Measurements from ENCODE around the gene KCNH8.

KCNH8 gene

DNA sequence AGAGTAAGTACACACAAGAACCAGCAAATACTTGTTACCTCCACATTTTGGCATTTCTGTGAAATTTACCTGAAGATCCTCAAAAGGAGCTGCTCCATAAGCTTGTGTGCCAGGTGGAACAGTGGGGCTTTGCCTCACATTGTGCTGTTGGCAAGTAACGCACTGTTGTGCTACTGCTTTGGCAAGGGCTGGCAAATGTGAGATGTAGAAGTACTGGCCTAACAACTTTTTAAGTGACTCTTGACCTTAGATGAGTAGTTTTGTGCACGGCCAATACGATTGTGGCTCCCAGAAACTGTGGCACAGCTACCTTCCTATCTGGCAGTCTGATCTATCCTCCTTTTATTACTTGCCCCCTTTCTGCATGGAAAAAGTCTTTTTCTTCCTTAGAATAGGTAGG lies 337.0 kb downstream of the KCNH8 start:
- DNase-seq (ENCODE audit: low read depth): no peak

- no peak for DNase-seq (ENCODE audit: low read depth)
These were observed 339.1 kb downstream of the KCNH8 start for GRCh38 chr3:19487386-19487785.

DNA sequence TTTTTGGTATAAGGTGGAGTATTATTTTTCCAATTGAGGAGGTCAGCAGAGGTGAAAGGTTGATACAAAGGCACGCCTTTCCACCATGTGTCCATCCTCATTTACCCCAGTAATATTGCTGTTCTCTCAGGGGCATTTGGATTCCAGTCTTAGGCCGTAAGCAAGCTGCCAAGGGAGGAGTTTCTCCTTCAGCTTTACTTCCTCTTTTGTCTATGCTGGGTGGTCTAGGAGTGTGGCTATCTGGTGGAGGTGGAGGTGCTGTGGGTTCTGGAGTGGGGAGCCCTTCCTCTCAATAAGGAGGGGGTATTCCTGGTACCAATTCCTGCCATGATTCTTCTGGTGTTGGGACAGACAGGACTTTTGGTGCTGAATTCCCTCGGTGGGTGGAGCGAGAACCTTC lies 340.6 kb downstream of the KCNH8 start:
- no peak for DNase-seq (ENCODE audit: low read depth)

- DNase-seq (ENCODE audit: low read depth): no peak
These were observed 341.6 kb downstream of the KCNH8 start for GRCh38 chr3:19489936-19490335.

DNA sequence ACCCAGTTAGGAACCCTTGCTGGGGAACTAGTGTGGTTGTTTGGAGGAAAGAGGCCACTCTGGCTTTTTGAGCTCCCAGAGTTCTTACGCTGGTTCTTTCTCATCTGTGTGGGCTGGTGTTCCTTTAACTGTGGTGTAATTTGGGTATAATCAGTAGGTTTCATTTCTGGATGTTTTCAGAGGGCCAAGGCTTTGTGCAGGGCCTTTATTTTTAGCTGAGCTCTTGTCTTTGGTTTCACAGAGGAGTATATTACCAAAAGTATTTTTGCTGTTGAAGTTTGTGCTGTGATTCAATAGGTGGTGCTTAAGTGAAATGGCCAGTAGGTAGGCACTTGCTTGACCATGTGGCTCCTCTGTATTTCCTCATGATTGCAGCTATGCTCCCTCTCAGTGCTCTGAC lies 357.9 kb downstream of the KCNH8 start:
- no peak for DNase-seq (ENCODE audit: low read depth)

- DNase-seq (ENCODE audit: low read depth): no peak
These were observed 374.0 kb downstream of the KCNH8 start for GRCh38 chr3:19522305-19522704.

GRCh38 chr3:19526071-19526470 lies 377.8 kb downstream of the KCNH8 start:
- DNase-seq (ENCODE audit: low read depth): no peak

- no peak for DNase-seq (ENCODE audit: low read depth)
These were observed 379.4 kb downstream of the KCNH8 start for GRCh38 chr3:19527746-19528145.

GRCh38 chr3:19531426-19531825 lies 383.1 kb downstream of the KCNH8 start:
- no peak for DNase-seq (ENCODE audit: low read depth)

DNA sequence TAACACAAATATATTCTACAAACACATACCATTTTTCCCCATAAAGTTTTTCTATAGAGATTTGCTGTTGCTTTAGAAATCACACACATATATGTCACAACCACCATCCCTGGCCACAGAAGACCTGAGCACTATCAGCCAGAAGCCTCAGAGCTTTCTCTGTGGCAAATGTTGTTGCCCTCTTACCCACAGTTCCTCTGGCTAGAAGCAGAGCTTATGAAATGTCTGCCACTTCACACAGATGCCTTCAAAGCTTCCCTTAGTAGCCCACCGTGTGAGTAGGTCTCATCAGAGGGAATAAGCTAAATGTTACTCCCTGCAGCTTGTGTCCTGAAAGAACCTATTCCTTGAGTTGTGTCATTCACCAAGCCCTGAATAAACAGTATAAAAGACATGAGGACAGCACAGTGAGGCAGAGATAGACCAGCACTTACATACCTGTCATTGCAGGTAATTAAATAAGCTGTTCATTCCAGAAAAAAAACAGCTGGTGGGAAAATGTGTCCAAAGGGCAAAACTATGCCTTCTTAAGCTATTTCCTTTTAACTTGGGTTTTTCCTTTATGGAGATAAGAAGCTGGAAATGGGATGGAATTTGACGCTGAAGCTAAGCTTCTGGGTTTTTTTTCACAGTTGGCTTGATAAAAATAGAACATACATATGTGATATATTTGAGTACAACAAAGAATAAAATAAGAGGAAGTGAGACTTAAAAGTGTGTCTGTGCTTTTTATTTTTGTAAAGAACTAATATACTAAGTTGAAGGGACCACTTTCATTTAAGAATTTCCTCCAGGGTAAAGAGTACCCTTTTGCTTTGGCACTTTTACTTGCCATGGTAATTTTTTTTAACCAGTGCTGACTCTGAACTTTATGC lies 391.4 kb downstream of the KCNH8 start:
- DNase-seq (ENCODE audit: low read depth): no peak

DNA sequence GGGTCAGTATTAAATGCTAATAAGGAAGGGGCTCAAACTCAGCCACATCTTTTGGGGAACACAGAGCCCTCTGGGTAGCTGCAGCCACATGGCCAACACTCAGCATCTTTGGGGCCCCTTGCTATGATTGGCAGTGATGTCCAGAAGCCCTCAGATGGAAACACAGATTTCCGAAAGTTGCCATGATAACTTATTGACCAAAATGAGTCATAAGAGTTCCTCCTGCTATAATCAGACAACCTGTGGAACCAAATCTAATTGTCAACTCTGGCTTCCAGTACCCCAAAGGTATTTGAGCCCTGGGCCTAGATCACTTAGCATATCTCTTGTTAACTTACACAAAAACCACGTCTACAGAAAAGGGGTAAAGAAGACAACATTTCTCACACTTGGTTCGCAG lies 392.2 kb downstream of the KCNH8 start:
- no peak for DNase-seq (ENCODE audit: low read depth)

GRCh38 chr3:19541284-19541683 lies 393.0 kb downstream of the KCNH8 start:
- no peak for DNase-seq (ENCODE audit: low read depth)

DNA sequence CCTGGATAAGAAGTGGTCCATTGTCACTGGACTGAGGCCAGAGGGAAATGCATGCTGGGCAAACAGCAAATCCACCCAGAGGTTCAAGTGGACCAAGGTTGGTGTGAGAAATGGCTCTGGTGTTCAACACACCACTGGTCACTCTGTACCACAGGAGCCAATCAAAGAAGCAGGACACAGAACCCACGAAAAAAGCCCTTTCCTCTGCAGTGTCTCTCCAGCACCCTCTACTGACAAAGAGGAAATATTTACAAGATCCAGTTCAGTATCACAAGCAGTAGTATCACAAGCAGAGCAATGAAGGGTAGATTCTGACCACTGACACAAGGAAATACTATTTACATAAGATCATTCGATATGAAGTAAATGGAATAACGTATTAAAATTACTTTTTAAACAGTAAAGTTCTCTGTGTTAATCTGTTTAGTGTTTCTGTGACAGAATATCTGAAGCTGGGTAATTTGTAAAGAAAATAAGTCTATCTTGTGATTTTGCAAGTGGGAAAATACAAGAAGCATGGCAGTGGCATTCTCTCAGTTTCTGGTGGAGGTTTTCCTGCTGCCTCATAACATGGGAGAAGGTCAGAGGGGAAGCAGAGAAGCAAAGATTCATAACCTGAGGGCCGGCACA lies 395.0 kb downstream of the KCNH8 start:
- no peak for DNase-seq (ENCODE audit: low read depth)

DNA sequence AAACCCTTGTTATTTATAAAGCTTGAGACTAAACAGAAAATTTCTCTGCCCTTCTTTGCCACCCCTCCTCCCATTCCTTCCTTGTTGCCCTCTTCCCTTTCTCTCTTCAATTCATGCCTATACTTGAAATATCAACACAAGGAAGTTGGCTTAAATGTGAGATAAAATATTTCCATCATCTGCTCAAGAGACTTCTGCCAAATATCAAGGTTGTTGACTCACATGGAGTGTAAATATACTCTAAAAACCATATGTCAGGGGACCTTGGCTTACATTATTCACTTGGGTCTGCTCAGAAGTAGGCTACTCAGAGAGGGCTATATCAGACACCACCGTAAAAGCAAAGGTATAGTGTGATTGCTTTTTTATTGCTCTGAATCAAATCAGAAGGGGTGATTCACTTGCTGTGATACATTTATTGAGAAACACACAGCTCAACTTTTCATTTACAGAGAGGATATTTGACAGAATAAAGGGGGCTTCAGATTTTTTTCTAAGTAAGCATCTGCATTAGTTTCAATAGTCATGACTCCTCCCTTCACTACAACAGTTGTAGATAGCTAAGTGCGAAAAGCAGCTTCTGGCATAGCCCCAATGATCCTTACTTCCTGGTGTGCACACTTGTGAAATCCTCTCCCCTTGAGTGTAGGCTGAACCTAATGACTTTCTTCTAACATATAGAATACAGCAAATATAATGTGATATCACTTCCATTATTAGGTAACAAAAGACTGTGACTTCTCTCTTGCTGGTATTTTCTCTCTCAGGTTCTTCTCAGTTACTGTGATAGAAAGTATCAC lies 399.6 kb downstream of the KCNH8 start:
- no peak for DNase-seq (ENCODE audit: low read depth)

DNA sequence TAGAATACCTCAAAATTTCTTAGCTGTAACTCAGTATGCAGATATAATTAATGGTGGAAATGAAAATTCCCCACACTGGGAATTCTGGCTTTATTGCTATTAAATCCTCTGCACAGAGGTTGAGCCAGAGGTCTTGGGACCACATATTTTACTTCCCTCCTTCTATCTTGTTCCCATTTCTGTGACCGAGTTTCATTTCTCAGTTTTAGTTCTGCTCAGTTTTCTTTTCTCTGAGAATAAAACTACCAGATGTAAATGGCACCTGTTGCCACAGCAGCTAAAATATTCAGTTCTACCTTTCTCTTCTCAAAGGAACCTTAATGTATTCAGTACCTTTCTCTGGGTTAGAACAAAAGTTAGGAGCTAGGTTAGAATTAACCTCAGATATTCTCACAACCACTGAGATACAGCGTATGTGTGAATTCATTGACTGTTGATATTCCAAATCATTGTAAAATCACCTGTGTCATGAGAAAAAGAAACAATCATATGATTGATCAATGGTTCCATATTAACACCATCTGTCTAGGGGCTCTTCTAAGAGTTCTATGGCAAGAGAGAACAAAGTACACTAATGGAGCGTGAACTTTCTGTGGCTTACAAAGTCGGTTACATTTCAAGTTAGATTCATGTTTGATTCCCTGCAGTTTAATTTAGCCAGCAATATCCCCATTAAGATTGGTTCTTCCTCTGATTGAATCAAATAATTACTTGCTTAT lies 411.6 kb downstream of the KCNH8 start:
- DNase-seq (ENCODE audit: low read depth): no peak

GRCh38 chr3:19573644-19574043 lies 425.3 kb downstream of the KCNH8 start:
- DNase-seq (ENCODE audit: low read depth): no peak

DNA sequence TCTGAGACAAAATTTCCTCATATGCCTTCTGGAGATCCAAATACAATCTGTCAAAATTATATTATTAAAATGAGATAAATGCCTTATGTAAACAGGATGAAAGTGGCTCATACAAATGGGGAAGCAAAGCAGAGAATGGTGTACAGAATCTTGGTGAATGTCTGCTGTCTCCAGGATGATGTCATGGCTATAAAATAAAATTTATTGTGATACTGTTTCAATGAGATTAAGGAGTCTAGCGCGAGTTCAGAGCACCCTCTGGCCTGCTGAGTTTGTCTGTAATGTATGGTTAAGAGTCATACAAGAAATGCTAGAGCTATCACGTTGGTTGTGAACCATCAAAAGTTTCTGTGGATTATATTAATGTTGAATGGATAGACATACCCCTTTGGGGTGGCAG lies 426.0 kb downstream of the KCNH8 start:
- no peak for DNase-seq (ENCODE audit: low read depth)

DNA sequence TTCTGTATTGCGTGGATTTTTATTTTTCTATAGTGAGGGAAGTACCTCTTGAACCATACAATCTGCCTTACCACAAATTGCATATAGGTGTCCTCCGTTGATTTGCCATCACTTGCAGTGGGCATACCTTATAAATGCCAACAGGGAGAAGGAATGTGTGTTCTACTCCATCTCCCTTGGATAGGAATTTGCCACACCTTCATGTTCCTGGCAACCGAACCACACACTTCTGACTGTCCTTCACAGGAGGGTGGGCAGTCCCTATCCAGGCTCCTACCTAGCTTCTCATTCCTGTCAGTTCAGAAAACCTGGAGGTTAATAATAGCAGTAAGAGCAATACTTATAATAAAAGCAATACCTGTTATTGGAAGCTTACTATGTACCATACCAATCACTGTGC lies 428.0 kb downstream of the KCNH8 start:
- no peak for DNase-seq (ENCODE audit: low read depth)
